ENCODE results near the gene DRG2.

- TF ChIP-seq CTCF (IDR thresholded peaks at IDR 0.05; ENCODE audit: low read length) (no peak), EZH2 (IDR thresholded peaks at IDR 0.05; ENCODE audit: borderline replicate concordance, low read length) (no peak)
Observed at GRCh38 chr17:18071751-18072150, 16.0 kb upstream of the DRG2 start.
